GM23338 (cell line): Measurements from ENCODE around the gene TGM6. TPM values are rescaled to one million over a fixed set of nuclear protein-coding genes. Genes with fewer than 3 reads are reported as not detected.

ENCODE experiments used
- ATAC-seq: fragments of 200-7000 bp; cut with Tn5 transposase; 3 replicates; pipeline ENCODE4 v1.9.1; 2020
- DNase-seq: peaks from one replicate; pipeline ENCODE4 v3.0.0-alpha.2; 2015; ENCODE audit warnings: low spot score
- H2AFZ ChIP-seq: fragments of 200-600 bp; sonication (generic); 2 replicates; pipeline ENCODE4 v1.8.0; 2016; ENCODE audit warnings: antibody characterized with exemption, mild to moderate bottlenecking, moderate library complexity
- H3F3A ChIP-seq: fragments of 200-600 bp; sonication (generic); replicated peaks from 2 replicates; pipeline ENCODE4 v1.8.0; 2017; ENCODE audit warnings: antibody characterized with exemption, mixed run types, low read depth
- H3K27ac ChIP-seq: fragments of 200-600 bp; sonication (generic); 2 replicates; pipeline ENCODE4 v1.6.1; 2016; ENCODE audit warnings: low read depth
- H3K27me3 ChIP-seq: fragments of 200-600 bp; sonication (generic); 2 replicates; pipeline ENCODE4 v1.8.0; 2016; ENCODE audit warnings: mild to moderate bottlenecking, mixed run types, moderate library complexity; ENCODE audit not compliant: insufficient read depth
- H3K36me3 ChIP-seq: fragments of 200-600 bp; sonication (generic); 2 replicates; pipeline ENCODE4 v1.8.0; 2016; ENCODE audit warnings: mild to moderate bottlenecking; ENCODE audit not compliant: insufficient read depth
- H3K4me1 ChIP-seq: fragments of 200-600 bp; sonication (generic); 2 replicates; pipeline ENCODE4 v1.8.0; 2016; ENCODE audit warnings: mild to moderate bottlenecking, moderate library complexity; ENCODE audit not compliant: insufficient read depth
- H3K4me2 ChIP-seq: fragments of 200-600 bp; sonication (generic); 2 replicates; pipeline ENCODE4 v1.7.1; 2017; ENCODE audit warnings: mixed run types
- H3K4me3 ChIP-seq: fragments of 200-600 bp; sonication (generic); 2 replicates; pipeline ENCODE4 v1.6.1; 2016; ENCODE audit warnings: mixed run types
- H3K79me2 ChIP-seq: fragments of 200-600 bp; sonication (generic); replicated peaks from 2 replicates; pipeline ENCODE4 v1.8.0; 2017; ENCODE audit warnings: mild to moderate bottlenecking; ENCODE audit not compliant: insufficient read depth
- H3K9me2 ChIP-seq: fragments of 200-600 bp; sonication (generic); 2 replicates; pipeline ENCODE4 v1.8.0; 2017; ENCODE audit not compliant: insufficient read depth
- H4K20me1 ChIP-seq: fragments of 200-600 bp; sonication (generic); replicated peaks from 2 replicates; pipeline ENCODE4 v1.8.0; 2017; ENCODE audit warnings: mild to moderate bottlenecking; ENCODE audit not compliant: insufficient read depth
- H3K27ac Mint-ChIP-seq: 2 replicates; pipeline ENCODE4 v1.8.0; 2020; ENCODE audit warnings: inconsistent platforms, mild to moderate bottlenecking, moderate library complexity, mixed read lengths
- H3K27me3 Mint-ChIP-seq: 3 replicates; pipeline ENCODE4 v1.8.0; 2022; ENCODE audit warnings: low read depth, mild to moderate bottlenecking, moderate library complexity, mixed read lengths, inconsistent platforms; ENCODE audit not compliant: insufficient read depth, poor library complexity
- H3K36me3 Mint-ChIP-seq: 3 replicates; pipeline ENCODE4 v1.8.0; 2021; ENCODE audit warnings: low read depth, mild to moderate bottlenecking, inconsistent platforms, moderate library complexity, mixed read lengths
- H3K4me1 Mint-ChIP-seq: 3 replicates; pipeline ENCODE4 v1.8.0; 2020; ENCODE audit warnings: mild to moderate bottlenecking, inconsistent platforms, mixed read lengths
- H3K4me3 Mint-ChIP-seq: 3 replicates; pipeline ENCODE4 v1.8.0; 2021; ENCODE audit warnings: moderate library complexity, mild to moderate bottlenecking, inconsistent platforms, mixed read lengths
- H3K9me3 Mint-ChIP-seq: 3 replicates; pipeline ENCODE4 v1.8.0; 2020; ENCODE audit warnings: moderate library complexity, mild to moderate bottlenecking, inconsistent platforms, mixed read lengths
- CREB1 ChIP-seq: fragments of 250-450 bp; sonication (Bioruptor Pico); IDR thresholded peaks from 2 replicates; pipeline ENCODE4 v1.5.0; 2020; ENCODE audit warnings: low read depth, mild to moderate bottlenecking, moderate library complexity
- EZH2 ChIP-seq: fragments of 200-600 bp; sonication (generic); IDR thresholded peaks from one replicate; pipeline ENCODE4 v1.8.0; 2017; ENCODE audit warnings: antibody characterized with exemption, mild to moderate bottlenecking, low read depth; ENCODE audit not compliant: unreplicated experiment
- EZH2phosphoT487 ChIP-seq: fragments of 200-600 bp; sonication (generic); IDR thresholded peaks from one replicate; pipeline ENCODE4 v1.8.1; 2018; ENCODE audit warnings: antibody characterized with exemption; ENCODE audit not compliant: unreplicated experiment
- JUNB ChIP-seq: IDR thresholded peaks from one replicate; pipeline ENCODE4 v1.6.1; 2016; ENCODE audit warnings: antibody characterized with exemption; ENCODE audit not compliant: unreplicated experiment
- NANOG ChIP-seq: IDR thresholded peaks from 2 replicates; pipeline ENCODE4 v1.6.1; 2016; ENCODE audit warnings: antibody characterized with exemption, borderline replicate concordance
- POLR2AphosphoS5 ChIP-seq: IDR thresholded peaks from 2 replicates; pipeline ENCODE4 v1.6.1; 2016; ENCODE audit warnings: antibody characterized with exemption, low read depth
- REST ChIP-seq: IDR thresholded peaks from one replicate; pipeline ENCODE4 v1.6.1; 2018; ENCODE audit warnings: antibody characterized with exemption; ENCODE audit not compliant: unreplicated experiment
- STAT1 ChIP-seq: IDR thresholded peaks from one replicate; pipeline ENCODE4 v1.6.1; 2016; ENCODE audit warnings: antibody characterized with exemption; ENCODE audit not compliant: unreplicated experiment
- ZNF114 ChIP-seq: fragments of 250-450 bp; sonication (Bioruptor Pico); IDR thresholded peaks from 2 replicates; pipeline ENCODE4 v1.5.0; 2020; ENCODE audit warnings: mild to moderate bottlenecking, moderate library complexity
- ZNF331 ChIP-seq: fragments of 250-450 bp; sonication (Bioruptor Pico); IDR thresholded peaks from 2 replicates; pipeline ENCODE4 v1.5.0; 2020; ENCODE audit warnings: low read depth, mild to moderate bottlenecking, moderate library complexity
- ZNF462 ChIP-seq: fragments of 250-450 bp; sonication (Bioruptor Pico); IDR thresholded peaks from 2 replicates; pipeline ENCODE4 v1.5.0; 2020; ENCODE audit warnings: mild to moderate bottlenecking, moderate library complexity
- polyA plus RNA-seq: library from polyadenylated mRNA; unstranded; fragments of >200 nt; fragmentation: Nextera tagmentation; extraction: Ambion mirVana; gene quantifications from 2 replicates; pipeline ENCODE4 v1.2.1, GENCODE V29; 2016
- total RNA-seq: library from RNA; depleted of rRNA; stranded (reverse); fragments of >200 nt; shearing (Covaris generic); gene quantifications from 2 replicates; pipeline ENCODE4 v1.2.3, GENCODE V29; 2014
- TF ChIP-seq, protein P1 (sequence below): IDR thresholded peaks from 2 replicates; pipeline ENCODE4 v1.6.1; 2016; ENCODE audit warnings: antibody characterized with exemption
- TF ChIP-seq, protein P2 (sequence below), 2 experiments: fragments of 200-600 bp in 1 of 2; sonication (generic) in 1 of 2; conservative IDR thresholded peaks; 2 replicates each; pipeline versions ENCODE4 v1.5.1 to v1.6.1; 2016 to 2017; ENCODE audit warnings: antibody characterized with exemption in 2 of 2, low read depth in 2 of 2, mild to moderate bottlenecking in 2 of 2, moderate library complexity in 1 of 2

The TGM6 gene
- total and polyA plus RNA-seq, 2 experiments from 2014 or later, result not detected

- H3K36me3 ChIP-seq, result no peaks in the 10 kb centered on the region
- peaks cover 6% of the 10 kb centered on the region; the same call in 2 of the 3 replicates for H3K4me1 Mint-ChIP-seq
- H2AFZ ChIP-seq, result 0 out of 2 replicates have a peak overlapping the region, but pooled peaks have one; percentile 40
- H3K9me3 Mint-ChIP-seq, result peaks cover 23% of the 10 kb centered on the region
- no peak overlapping the region for H3K4me3 ChIP-seq
- H3K27ac ChIP-seq, result no peak overlapping the region
- H3K4me2 ChIP-seq, result no peak overlapping the region
- no peaks in the 10 kb centered on the region for H3K79me2 ChIP-seq
- no peak overlapping the region for H3K4me3 Mint-ChIP-seq
- H3K27ac Mint-ChIP-seq, result no peak overlapping the region
- no peak for DNase-seq
- no peaks in the 10 kb centered on the region for H3K4me1 ChIP-seq
- 0 out of 2 replicates have a peak, but pooled peaks cover 3% of the 10 kb centered on the region for H3K9me2 ChIP-seq
- no peaks in the 10 kb centered on the region for H3K27me3 Mint-ChIP-seq
- no peaks in the 10 kb centered on the region for H3F3A ChIP-seq
- H3K27me3 ChIP-seq, result no peaks in the 10 kb centered on the region
- TF ChIP-seq ZNF114 (CRISPR knock-in tag) (no peak), ZNF331 (CRISPR knock-in tag) (no peak), STAT1 (no peak), JUNB (no peak), NANOG (no peak), EZH2phosphoT487 (no peak), CREB1 (no peak), POLR2AphosphoS5 (no peak), REST (no peak), ZNF462 (CRISPR knock-in tag) (no peak), EZH2 (no peak)
- TF ChIP-seq, protein P1, sequence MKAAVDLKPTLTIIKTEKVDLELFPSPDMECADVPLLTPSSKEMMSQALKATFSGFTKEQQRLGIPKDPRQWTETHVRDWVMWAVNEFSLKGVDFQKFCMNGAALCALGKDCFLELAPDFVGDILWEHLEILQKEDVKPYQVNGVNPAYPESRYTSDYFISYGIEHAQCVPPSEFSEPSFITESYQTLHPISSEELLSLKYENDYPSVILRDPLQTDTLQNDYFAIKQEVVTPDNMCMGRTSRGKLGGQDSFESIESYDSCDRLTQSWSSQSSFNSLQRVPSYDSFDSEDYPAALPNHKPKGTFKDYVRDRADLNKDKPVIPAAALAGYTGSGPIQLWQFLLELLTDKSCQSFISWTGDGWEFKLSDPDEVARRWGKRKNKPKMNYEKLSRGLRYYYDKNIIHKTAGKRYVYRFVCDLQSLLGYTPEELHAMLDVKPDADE, result no peak
- TF ChIP-seq, protein P2, sequence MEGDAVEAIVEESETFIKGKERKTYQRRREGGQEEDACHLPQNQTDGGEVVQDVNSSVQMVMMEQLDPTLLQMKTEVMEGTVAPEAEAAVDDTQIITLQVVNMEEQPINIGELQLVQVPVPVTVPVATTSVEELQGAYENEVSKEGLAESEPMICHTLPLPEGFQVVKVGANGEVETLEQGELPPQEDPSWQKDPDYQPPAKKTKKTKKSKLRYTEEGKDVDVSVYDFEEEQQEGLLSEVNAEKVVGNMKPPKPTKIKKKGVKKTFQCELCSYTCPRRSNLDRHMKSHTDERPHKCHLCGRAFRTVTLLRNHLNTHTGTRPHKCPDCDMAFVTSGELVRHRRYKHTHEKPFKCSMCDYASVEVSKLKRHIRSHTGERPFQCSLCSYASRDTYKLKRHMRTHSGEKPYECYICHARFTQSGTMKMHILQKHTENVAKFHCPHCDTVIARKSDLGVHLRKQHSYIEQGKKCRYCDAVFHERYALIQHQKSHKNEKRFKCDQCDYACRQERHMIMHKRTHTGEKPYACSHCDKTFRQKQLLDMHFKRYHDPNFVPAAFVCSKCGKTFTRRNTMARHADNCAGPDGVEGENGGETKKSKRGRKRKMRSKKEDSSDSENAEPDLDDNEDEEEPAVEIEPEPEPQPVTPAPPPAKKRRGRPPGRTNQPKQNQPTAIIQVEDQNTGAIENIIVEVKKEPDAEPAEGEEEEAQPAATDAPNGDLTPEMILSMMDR (conservative IDR thresholded peaks at IDR 0.05; ENCODE audit: low read depth in 2 of 2), result no peak
- H3K36me3 Mint-ChIP-seq, result no peaks in the 10 kb centered on the region; the same call in 2 of the 3 replicates
- no peak for ATAC-seq
- H4K20me1 ChIP-seq, result no peaks in the 10 kb centered on the region
Measured at GRCh38 chr20:2364044-2364443, 16.7 kb upstream of the TGM6 start.
